B cell (primary cell): ENCODE measurements around the gene KLHL26.

ENCODE experiments used
- CTCF ChIP-seq: fragments of 200-600 bp; IDR thresholded peaks from one replicate; pipeline ENCODE4 v1.8.0; 2022; ENCODE audit warnings: antibody characterized with exemption, mild to moderate bottlenecking
- EZH2 ChIP-seq: IDR thresholded peaks from 2 replicates; pipeline ENCODE4 v1.6.1; 2012; ENCODE audit warnings: borderline replicate concordance, low read depth, mild to moderate bottlenecking, moderate library complexity, low read length; ENCODE audit not compliant: insufficient read depth, poor library complexity, severe bottlenecking

DNA sequence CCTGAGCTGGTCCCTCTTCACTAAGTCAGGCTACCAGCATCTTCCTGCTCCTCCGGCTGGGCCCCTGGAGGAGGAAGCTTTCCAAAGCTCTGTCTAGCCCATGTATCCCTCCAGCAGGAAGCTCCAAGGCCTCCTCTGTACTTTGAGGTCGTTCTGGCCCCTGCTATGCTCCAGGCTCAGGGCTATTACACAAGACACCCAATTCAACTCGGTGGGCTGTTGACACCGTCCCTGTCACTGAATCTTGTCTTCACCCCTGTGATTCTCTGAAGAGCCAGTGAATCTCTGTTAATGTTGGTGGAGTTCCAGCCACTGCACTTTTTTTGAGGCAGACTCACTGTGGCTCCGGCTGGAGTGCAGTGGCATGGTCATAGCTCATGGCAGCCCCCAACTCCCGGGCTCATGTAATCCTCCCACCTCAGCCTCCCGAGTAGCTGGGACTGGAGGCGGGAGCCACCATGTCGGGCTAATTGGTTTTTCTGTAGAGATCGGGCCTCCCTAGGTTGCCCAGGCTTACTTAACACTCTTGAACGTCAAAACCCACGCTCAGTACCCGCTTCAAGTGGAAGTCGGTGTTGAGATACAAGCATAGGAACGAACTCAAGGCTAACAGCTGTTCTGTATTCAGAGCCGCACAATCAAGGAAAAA lies 48.7 kb upstream of the KLHL26 start:
- TF ChIP-seq CTCF (no peak), EZH2 (no peak)
